ENCODE results near the gene OGFRL1. TPM values are rescaled to one million over a fixed set of nuclear protein-coding genes. Genes with fewer than 3 reads are reported as not detected.

OGFRL1 gene
- polyA plus RNA-seq, 1 donor from 2014 or later: 8.3 TPM

GRCh38 chr6:71332012-71332411 lies 43.4 kb downstream of the OGFRL1 start:
- Histone ChIP-seq H3K9me2 (ENCODE audit: insufficient read depth, low read length) (no peaks in the 10 kb centered on the region), H3K36me3 (ENCODE audit: insufficient read depth, low read length) (no peaks in the 10 kb centered on the region), H3K4me3 (ENCODE audit: low read length) (no peak overlapping the region), H2AFZ (ENCODE audit: low read depth, low read length) (no peak overlapping the region), H3K9me3 (ENCODE audit: low read length) (no peaks in the 10 kb centered on the region), H3K4me2 (ENCODE audit: low read length) (no peak overlapping the region), H3K27me3 (ENCODE audit: insufficient read depth, low read depth, low read length) (no peaks in the 10 kb centered on the region), H3K9ac (ENCODE audit: low read length) (no peak overlapping the region), H4K20me1 (ENCODE audit: insufficient read depth) (no peaks in the 10 kb centered on the region), H3K79me2 (replicated peaks; ENCODE audit: insufficient read depth, low read length) (no peaks in the 10 kb centered on the region), H3K27ac (ENCODE audit: low read length) (no peak overlapping the region), H3F3A (ENCODE audit: insufficient read depth, low read length, poor library complexity, severe bottlenecking) (no peaks in the 10 kb centered on the region)
- TF ChIP-seq RAD21 (conservative IDR thresholded peaks at IDR 0.05): no peak
- TF ChIP-seq REST (IDR thresholded peaks at IDR 0.05; ENCODE audit: borderline replicate concordance): no peak
- TF ChIP-seq MXI1 (conservative IDR thresholded peaks at IDR 0.05; ENCODE audit: poor library complexity, severe bottlenecking): no peak
- no peak for TF ChIP-seq TAF1 (IDR thresholded peaks at IDR 0.05; ENCODE audit: low read depth)

- H3K9me2 ChIP-seq (ENCODE audit: insufficient read depth, low read length): no peaks in the 10 kb centered on the region
- no peak overlapping the region for H2AFZ ChIP-seq (ENCODE audit: low read depth, low read length)
- no peaks in the 10 kb centered on the region for H3F3A ChIP-seq (ENCODE audit: insufficient read depth, low read length, poor library complexity, severe bottlenecking)
- H3K27me3 ChIP-seq (ENCODE audit: insufficient read depth, low read depth, low read length): no peaks in the 10 kb centered on the region
- H3K9me3 ChIP-seq (ENCODE audit: low read length): no peaks in the 10 kb centered on the region
- TF ChIP-seq EP300 (conservative IDR thresholded peaks at IDR 0.05; ENCODE audit: poor library complexity, severe bottlenecking): no peak
- TF ChIP-seq MXI1 (conservative IDR thresholded peaks at IDR 0.05; ENCODE audit: poor library complexity, severe bottlenecking): no peak
- no peak for TF ChIP-seq RAD21 (conservative IDR thresholded peaks at IDR 0.05)
- no peak for TF ChIP-seq SMC3 (conservative IDR thresholded peaks at IDR 0.05; ENCODE audit: poor library complexity)
- no peak for TF ChIP-seq EZH2 (IDR thresholded peaks at IDR 0.05; ENCODE audit: borderline replicate concordance, insufficient read depth, low read length, poor library complexity, severe bottlenecking)
- no peak for TF ChIP-seq REST (IDR thresholded peaks at IDR 0.05; ENCODE audit: borderline replicate concordance)
- TF ChIP-seq TAF1 (IDR thresholded peaks at IDR 0.05; ENCODE audit: low read depth): no peak
- no peak for TF ChIP-seq POLR2AphosphoS5 (IDR thresholded peaks at IDR 0.05)
- no peak for TF ChIP-seq CTCF (IDR thresholded peaks at IDR 0.05; ENCODE audit: poor library complexity, severe bottlenecking)
- no peak overlapping the region for H3K9ac ChIP-seq (ENCODE audit: low read length)
- no peaks in the 10 kb centered on the region for H3K79me2 ChIP-seq (replicated peaks; ENCODE audit: insufficient read depth, low read length)
- no peaks in the 10 kb centered on the region for H4K20me1 ChIP-seq (ENCODE audit: insufficient read depth)
- H3K27ac ChIP-seq (ENCODE audit: low read length): no peak overlapping the region
- H3K4me3 ChIP-seq (ENCODE audit: low read length): no peak overlapping the region
- H3K4me2 ChIP-seq (ENCODE audit: low read length): no peak overlapping the region
- no peaks in the 10 kb centered on the region for H3K36me3 ChIP-seq (ENCODE audit: insufficient read depth, low read length)
Observed at GRCh38 chr6:71333050-71333449, 44.4 kb downstream of the OGFRL1 start.
